GM06990 (cell line): ENCODE data around the gene CLIC5.

Experiments
- DNase-seq: peaks from one replicate; pipeline ENCODE4 v3.0.0-alpha.2; 2011; ENCODE audit not compliant: insufficient read length; ENCODE audit errors: extremely low read depth
- H3K27me3 ChIP-seq: replicated peaks from 2 replicates; pipeline ENCODE4 v1.6.0; 2011; ENCODE audit warnings: low read length; ENCODE audit not compliant: control insufficient read depth, insufficient read depth
- H3K36me3 ChIP-seq: 2 replicates; pipeline ENCODE4 v1.5.1; 2011; ENCODE audit warnings: low read length; ENCODE audit not compliant: control insufficient read depth, insufficient read depth
- H3K4me3 ChIP-seq: replicated peaks from 2 replicates; pipeline ENCODE4 v1.5.1; 2011; ENCODE audit warnings: low read depth, mild to moderate bottlenecking, control low read depth, low read length
- TF ChIP-seq, protein P1 (sequence below): IDR thresholded peaks from 2 replicates; pipeline ENCODE4 v1.5.1; 2011; ENCODE audit warnings: low read length, control low read depth, mild to moderate bottlenecking, inconsistent platforms; ENCODE audit not compliant: insufficient read depth, poor library complexity, severe bottlenecking

The CLIC5 gene

DNA sequence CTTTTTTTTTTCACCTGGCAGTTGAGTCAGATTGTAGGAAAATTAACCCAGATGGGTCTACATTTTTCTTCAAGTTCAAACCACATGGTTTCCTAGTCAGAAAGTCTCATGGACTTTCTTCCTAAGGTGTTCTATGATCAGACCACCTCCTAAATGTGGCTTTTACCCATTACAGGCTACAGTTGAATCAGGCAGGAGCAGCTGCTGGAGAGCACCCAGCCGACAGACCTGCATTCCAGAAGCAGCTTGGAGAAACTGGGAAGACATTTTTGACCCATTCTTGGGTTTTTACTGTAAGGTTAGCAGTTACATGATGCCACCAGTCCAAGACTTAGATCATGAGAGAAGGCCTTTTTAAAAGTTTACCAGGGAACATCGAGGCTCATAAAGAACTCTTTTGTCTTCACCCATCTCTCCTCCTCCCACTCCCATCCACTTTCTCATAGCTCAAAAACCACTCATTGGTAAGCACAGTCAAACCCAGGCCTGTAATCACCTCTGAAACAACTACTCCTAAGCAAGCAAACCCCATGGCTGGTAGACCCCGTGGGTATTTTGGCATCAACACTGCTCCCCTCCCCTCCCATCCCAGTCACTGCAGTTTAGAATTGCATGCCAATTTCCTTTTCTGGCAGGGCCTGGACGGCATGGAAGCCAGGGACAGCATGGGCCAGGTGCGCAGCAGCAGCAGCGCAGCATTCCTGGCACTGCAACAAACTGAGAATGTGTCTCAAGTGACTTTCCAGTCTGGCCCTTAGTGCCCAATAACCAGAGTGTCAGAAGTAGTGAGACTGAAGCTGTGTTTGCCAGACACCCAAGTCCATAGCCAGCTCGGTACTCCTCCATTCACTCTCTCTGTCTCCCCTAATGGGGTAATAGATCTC lies 113.7 kb downstream of the CLIC5 start:
- Histone ChIP-seq H3K4me3 (no peak overlapping the region), H3K27me3 (no peaks in the 10 kb centered on the region), H3K36me3 (no peaks in the 10 kb centered on the region)
- TF ChIP-seq, protein P1, sequence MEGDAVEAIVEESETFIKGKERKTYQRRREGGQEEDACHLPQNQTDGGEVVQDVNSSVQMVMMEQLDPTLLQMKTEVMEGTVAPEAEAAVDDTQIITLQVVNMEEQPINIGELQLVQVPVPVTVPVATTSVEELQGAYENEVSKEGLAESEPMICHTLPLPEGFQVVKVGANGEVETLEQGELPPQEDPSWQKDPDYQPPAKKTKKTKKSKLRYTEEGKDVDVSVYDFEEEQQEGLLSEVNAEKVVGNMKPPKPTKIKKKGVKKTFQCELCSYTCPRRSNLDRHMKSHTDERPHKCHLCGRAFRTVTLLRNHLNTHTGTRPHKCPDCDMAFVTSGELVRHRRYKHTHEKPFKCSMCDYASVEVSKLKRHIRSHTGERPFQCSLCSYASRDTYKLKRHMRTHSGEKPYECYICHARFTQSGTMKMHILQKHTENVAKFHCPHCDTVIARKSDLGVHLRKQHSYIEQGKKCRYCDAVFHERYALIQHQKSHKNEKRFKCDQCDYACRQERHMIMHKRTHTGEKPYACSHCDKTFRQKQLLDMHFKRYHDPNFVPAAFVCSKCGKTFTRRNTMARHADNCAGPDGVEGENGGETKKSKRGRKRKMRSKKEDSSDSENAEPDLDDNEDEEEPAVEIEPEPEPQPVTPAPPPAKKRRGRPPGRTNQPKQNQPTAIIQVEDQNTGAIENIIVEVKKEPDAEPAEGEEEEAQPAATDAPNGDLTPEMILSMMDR, result no peak
- no peak for DNase-seq

DNA sequence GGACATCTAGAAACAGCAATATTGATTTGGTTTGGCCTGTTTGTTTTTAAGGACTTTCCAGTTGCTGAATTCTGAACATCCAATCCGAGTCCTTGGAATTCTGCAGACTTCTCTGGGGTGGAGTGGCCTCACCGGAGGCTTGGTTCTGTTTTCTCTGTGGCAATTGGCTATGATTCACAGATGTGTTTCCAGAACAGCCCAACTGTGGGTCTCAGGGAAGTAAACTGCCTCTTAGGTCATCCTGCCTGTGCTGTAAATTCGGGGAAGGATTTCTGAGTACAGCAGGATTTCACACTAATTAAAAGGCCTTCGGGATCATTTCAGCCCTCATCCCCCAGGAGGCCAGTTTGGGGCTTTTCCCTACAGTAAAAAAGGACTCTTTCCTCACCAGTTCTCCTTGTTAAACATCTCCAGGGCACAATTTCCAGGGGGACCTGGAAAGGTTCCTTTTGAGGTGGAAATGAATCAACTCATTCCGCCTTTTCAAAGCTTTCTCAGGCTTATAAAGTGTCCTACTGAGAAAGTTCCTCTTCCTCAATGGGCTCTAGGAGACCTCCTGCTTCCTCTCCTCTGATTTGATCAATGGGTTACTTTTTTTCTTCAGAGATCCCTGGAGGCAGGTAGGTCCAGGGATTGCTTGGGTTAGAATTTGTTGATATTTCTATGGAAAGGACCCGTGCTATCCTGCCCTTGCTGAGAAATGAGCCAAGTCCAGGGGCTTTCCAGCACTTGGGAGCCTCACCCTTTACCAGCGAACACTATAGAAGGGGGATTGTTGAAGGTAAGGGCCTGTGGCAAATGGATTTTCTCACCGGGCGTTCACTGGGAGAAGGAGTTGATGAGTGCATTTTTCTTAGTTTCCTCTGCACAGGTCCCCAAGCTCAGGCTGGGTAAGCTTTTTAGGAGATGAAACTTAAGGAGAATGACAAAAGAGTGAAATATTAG lies 114.6 kb downstream of the CLIC5 start:
- TF ChIP-seq, protein P1, result no peak
- Histone ChIP-seq H3K36me3 (no peaks in the 10 kb centered on the region), H3K4me3 (no peak overlapping the region), H3K27me3 (no peaks in the 10 kb centered on the region)
- no peak for DNase-seq

DNA sequence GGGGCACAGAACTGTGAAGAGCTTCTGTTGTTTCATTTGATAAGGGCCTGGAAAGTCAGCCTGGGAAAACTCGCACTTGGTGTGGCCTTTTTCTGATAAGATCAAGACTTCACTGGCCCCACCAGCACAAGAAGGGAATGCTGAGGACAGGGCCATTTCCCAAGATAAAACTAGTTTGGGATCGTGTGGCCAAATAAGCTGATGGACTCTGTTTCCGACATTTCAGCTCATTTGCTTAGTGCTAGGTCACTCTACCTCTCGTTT lies 116.0 kb downstream of the CLIC5 start:
- Histone ChIP-seq H3K27me3 (no peaks in the 10 kb centered on the region), H3K4me3 (no peak overlapping the region), H3K36me3 (no peaks in the 10 kb centered on the region)
- TF ChIP-seq, protein P1, result no peak
- no peak for DNase-seq

DNA sequence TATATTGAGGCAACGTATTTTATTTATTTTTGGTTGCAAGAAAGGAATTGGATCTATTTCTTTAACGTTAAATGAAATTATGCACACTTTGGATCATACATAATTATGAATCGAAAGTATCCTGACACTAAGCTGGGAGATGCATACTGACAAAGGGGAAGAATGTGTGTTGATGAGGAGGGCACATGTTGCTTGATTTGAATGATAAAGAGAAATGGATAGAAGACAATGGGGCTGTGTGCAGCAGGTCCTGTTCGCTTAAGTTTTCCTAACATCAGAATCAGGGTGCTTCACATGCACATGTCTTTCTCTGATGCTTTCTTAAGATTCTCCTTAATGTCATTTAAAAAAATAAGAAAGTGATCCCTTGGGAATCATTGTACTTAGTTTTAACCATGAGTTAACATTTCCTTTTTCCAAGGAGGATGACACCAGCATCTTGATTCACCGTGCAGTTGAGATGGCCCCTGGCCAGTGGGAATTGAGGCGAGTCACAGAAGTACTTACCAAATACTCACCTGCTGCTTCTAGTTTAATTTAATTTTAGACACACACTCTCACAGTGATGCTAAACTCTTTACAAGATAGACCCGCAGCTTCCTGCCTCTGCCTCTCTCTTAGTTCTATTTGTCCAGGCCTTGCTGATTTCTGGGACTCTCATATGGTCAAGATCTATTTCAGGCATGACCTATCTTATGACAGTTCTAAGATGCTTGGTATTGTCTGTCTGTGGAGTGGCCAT lies 116.5 kb downstream of the CLIC5 start:
- TF ChIP-seq, protein P1, result no peak
- Histone ChIP-seq H3K4me3 (no peak overlapping the region), H3K36me3 (no peaks in the 10 kb centered on the region), H3K27me3 (no peaks in the 10 kb centered on the region)
- DNase-seq, result no peak

DNA sequence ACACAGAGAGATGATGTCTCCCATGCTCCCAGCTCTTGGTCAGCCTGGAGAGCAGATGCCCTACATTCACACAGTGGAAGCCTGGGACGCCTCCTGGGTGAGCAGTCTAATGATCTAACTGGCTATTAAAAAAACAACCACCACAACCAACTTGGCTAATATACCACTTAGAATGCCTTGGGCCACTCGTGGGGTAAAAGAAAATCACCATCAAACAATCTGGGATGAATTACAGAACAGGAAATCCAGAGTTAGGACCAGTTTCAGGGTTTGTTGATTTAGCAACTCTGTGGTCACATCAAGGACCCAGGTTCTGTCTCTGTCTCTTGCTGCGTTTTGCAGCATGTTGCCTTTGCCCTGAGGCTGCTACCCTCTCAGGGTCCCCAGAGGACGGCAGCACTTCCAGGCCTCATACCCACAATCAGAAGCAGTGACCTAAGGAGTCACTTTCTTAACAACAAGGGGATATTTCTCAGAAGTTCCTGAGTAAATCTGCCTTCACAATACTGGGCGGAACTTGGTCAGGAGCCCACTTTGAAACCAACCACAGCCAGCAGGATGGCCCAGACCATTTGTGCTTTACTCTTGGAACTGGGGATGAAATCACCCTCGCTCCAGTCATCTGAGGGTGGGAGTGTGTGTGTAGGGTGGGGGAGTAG lies 118.7 kb downstream of the CLIC5 start:
- H3K36me3 ChIP-seq, result no peaks in the 10 kb centered on the region
- DNase-seq, result no peak
- no peak overlapping the region for H3K4me3 ChIP-seq
- TF ChIP-seq, protein P1, result no peak
- no peaks in the 10 kb centered on the region for H3K27me3 ChIP-seq
